Endothelial cell of umbilical vein (primary cell): ENCODE measurements around the gene KLHL25. TPM values are rescaled to one million over a fixed set of nuclear protein-coding genes. Genes with fewer than 3 reads are reported as not detected.

ENCODE experiments used
- BruUV-seq: library from RNA; stranded (reverse); fragments of 400-500 nt; replicated peaks from 2 replicates; lab custom pipeline; 2021; lab: Mats Ljungman, UMichigan
- CTCF ChIA-PET: fragments of 300-600, 350-600 bp; sonication (Branson Sonifier 250); formaldehyde crosslinking; loops from one replicate; lab custom pipeline; 2021; ENCODE audit warnings: antibody characterized with exemption, inconsistent platforms; lab: Charles Lee
- POLR2A ChIA-PET: fragments of 300-600, 350-600 bp; sonication (Branson Sonifier 250); formaldehyde crosslinking; loops from one replicate; lab custom pipeline; 2021; ENCODE audit warnings: antibody characterized with exemption, inconsistent platforms; lab: Charles Lee
- DNase-seq: peaks from one replicate; pipeline ENCODE4 v3.0.0-alpha.2; 2011; ENCODE audit warnings: low read depth, low spot score
- FAIRE-seq: peaks from 2 replicates; lab custom pipeline; 2011; peaks lifted over from hg19 to GRCh38; lab: Jason Lieb, UNC
- H2AFZ ChIP-seq: 2 replicates; pipeline ENCODE4 v1.6.0; 2012; ENCODE audit warnings: low read depth, low read length, control low read depth, inconsistent platforms
- H3K27ac ChIP-seq: 2 replicates; pipeline ENCODE4 v1.5.1; 2011; ENCODE audit warnings: low read depth, mild to moderate bottlenecking, control low read depth, low read length, moderate library complexity; ENCODE audit not compliant: insufficient read depth
- H3K27me3 ChIP-seq, 2 experiments: 2 replicates each; pipeline versions ENCODE4 v1.6.0 to v1.6.1; 2011; ENCODE audit warnings: low read length in 2 of 2, mixed read lengths in 1 of 2; ENCODE audit not compliant: control insufficient read depth in 2 of 2, insufficient read depth in 2 of 2
- H3K36me3 ChIP-seq, 2 experiments: 2 replicates in 1 of 2; 3 replicates in 1 of 2; pipeline ENCODE4 v1.5.1; 2011; ENCODE audit warnings: low read length in 2 of 2, mild to moderate bottlenecking in 1 of 2, moderate library complexity in 1 of 2; ENCODE audit not compliant: control insufficient read depth in 2 of 2, insufficient read depth in 2 of 2; ENCODE audit errors: extremely low read depth in 1 of 2
- H3K4me1 ChIP-seq: 3 replicates; pipeline ENCODE4 v1.5.1; 2011; ENCODE audit warnings: mild to moderate bottlenecking, low read length; ENCODE audit not compliant: control insufficient read depth, insufficient read depth; ENCODE audit errors: extremely low read depth
- H3K4me2 ChIP-seq: 2 replicates; pipeline ENCODE4 v1.6.1; 2011; ENCODE audit warnings: low read length, control low read depth, mixed read lengths; ENCODE audit not compliant: insufficient read depth
- H3K4me3 ChIP-seq, 3 experiments: fragments of 200-600 bp in 1 of 3; sonication (generic), shearing (Covaris generic) in 1 of 3; replicated peaks in 1 of 3; 2 replicates each; pipeline ENCODE4 v1.5.1; 2011 to 2016; ENCODE audit warnings: control low read depth in 3 of 3, low read length in 3 of 3, mild to moderate bottlenecking in 2 of 3, inconsistent platforms in 1 of 3, low read depth in 1 of 3, moderate library complexity in 1 of 3; ENCODE audit not compliant: insufficient read depth in 1 of 3
- H3K79me2 ChIP-seq: 2 replicates; pipeline ENCODE4 v1.6.0; 2012; ENCODE audit warnings: low read length, inconsistent platforms; ENCODE audit not compliant: control insufficient read depth, insufficient read depth
- H3K9ac ChIP-seq: replicated peaks from 2 replicates; pipeline ENCODE3; 2011; ENCODE audit warnings: low read length, control low read depth; ENCODE audit not compliant: insufficient read depth; ENCODE audit errors: extremely low read depth
- H3K9me1 ChIP-seq: replicated peaks from 3 replicates; pipeline ENCODE4 v1.6.0; 2011; ENCODE audit warnings: mild to moderate bottlenecking, low read length; ENCODE audit not compliant: control insufficient read depth, insufficient read depth; ENCODE audit errors: extremely low read depth
- H3K9me3 ChIP-seq: replicated peaks from 2 replicates; pipeline ENCODE4 v1.5.1; 2012; ENCODE audit warnings: low read length, inconsistent platforms; ENCODE audit not compliant: control insufficient read depth, insufficient read depth
- H4K20me1 ChIP-seq: replicated peaks from 2 replicates; pipeline ENCODE3; 2011; ENCODE audit warnings: mild to moderate bottlenecking, low read length; ENCODE audit not compliant: control insufficient read depth, insufficient read depth; ENCODE audit errors: extremely low read depth
- CTCF ChIP-seq, 2 donors: IDR thresholded peaks; 1 replicate in 1 of 2; 2 replicates in 1 of 2; pipeline ENCODE4 v1.5.1; 2011; ENCODE audit warnings: low read length in 2 of 2, mild to moderate bottlenecking in 2 of 2, moderate library complexity in 2 of 2, control low read depth in 1 of 2, inconsistent platforms in 1 of 2, low read depth in 1 of 2; ENCODE audit not compliant: insufficient read depth in 1 of 2; ENCODE audit errors: extremely low read depth in 1 of 2
- EZH2 ChIP-seq: IDR thresholded peaks from 2 replicates; pipeline ENCODE4 v1.6.1; 2012; ENCODE audit warnings: borderline replicate concordance, low read depth, mild to moderate bottlenecking, moderate library complexity, low read length, inconsistent platforms; ENCODE audit not compliant: severe bottlenecking
- FOS ChIP-seq: IDR thresholded peaks from 2 replicates; pipeline ENCODE4 v1.6.1; 2011; ENCODE audit warnings: mild to moderate bottlenecking, low read length, moderate library complexity, borderline replicate concordance; ENCODE audit not compliant: insufficient read depth
- GATA2 ChIP-seq: IDR thresholded peaks from 2 replicates; pipeline ENCODE4 v1.7.0; 2011; ENCODE audit warnings: low read depth, mild to moderate bottlenecking, moderate library complexity, mixed read lengths, low read length; ENCODE audit not compliant: insufficient read length, insufficient read depth
- JUN ChIP-seq: IDR thresholded peaks from 2 replicates; pipeline ENCODE4 v1.6.1; 2011; ENCODE audit warnings: borderline replicate concordance, low read depth; ENCODE audit not compliant: insufficient read length, insufficient read depth
- MAX ChIP-seq: IDR thresholded peaks from 2 replicates; pipeline ENCODE4 v1.6.1; 2011; ENCODE audit not compliant: insufficient read depth, insufficient read length
- MYC ChIP-seq: IDR thresholded peaks from one replicate; pipeline ENCODE4 v1.6.1; 2011; ENCODE audit warnings: mild to moderate bottlenecking, low read depth, low read length
- POLR2A ChIP-seq: IDR thresholded peaks from 2 replicates; pipeline ENCODE4 v1.6.1; 2012; ENCODE audit warnings: low read depth, mild to moderate bottlenecking, control low read depth, low read length
- POLR2AphosphoS5 ChIP-seq: IDR thresholded peaks from 2 replicates; pipeline ENCODE4 v1.6.1; 2012; ENCODE audit warnings: low read depth, mild to moderate bottlenecking, control low read depth, low read length, moderate library complexity; ENCODE audit not compliant: insufficient read depth
- dilution Hi-C: fragments of 300-500 bp; cut with MboI; formaldehyde crosslinking; loops from one replicate; pipeline ENCODE4 v1.15.0; 2019; ENCODE audit warnings: low sequenced_read_pairs; ENCODE audit not compliant: extremely low pct_ligation_motif_present
- intact Hi-C: fragments of 100-400 bp; cut with micrococcal nuclease; formaldehyde crosslinking; loops from one replicate; pipeline ENCODE4 v1.10.0; 2022
- polyA plus RNA-seq, 4 experiments: library from polyadenylated mRNA; depleted of rRNA in 3 of 4; stranded (reverse) in 3 of 4; unstranded in 1 of 4; fragments of >200 nt; gene quantifications; 2 replicates each; pipeline versions ENCODE4 v1.2.1 to v1.2.3, GENCODE V29; 2011 to 2012; ENCODE audit warnings: missing spikeins in 1 of 4
- total RNA-seq: library from RNA; stranded (reverse); gene quantifications from 2 replicates; pipeline ENCODE4 v1.2.3, GENCODE V29; 2021

KLHL25 gene
- total and polyA plus RNA-seq, 2 donors (not counting 3 experiments of a cell fraction or from before 2014, with no cell fraction given) = 5.4 to 6.4 TPM

GRCh38 chr15:85792102-85792731, 2.5 kb downstream of the KLHL25 start:
- Histone ChIP-seq H3K27ac (no peak overlapping the region), H3K9ac (no peak overlapping the region), H3K9me3 (no peaks in the 10 kb centered on the region), H2AFZ (no peak overlapping the region), H4K20me1 (no peaks in the 10 kb centered on the region), H3K27me3 (no peaks in the 10 kb centered on the region), H3K79me2 (peaks cover 2% of the 10 kb centered on the region), H3K4me2 (no peak overlapping the region), H3K4me3 (no peak overlapping the region), H3K9me1 (no peaks in the 10 kb centered on the region), H3K4me1 (peaks cover 16% of the 10 kb centered on the region), H3K36me3 (no peaks in the 10 kb centered on the region)
- intact Hi-C loops (loop anchor here (5.0 kb wide), 1 partner anchor 60 kb away; no protein-coding TSS in a partner anchor), dilution Hi-C loops (no loop called here)
- no TSS peak for BruUV-seq
- no peak for DNase-seq
- no peak for FAIRE-seq
- POLR2A ChIA-PET = no interaction called here
- TF ChIP-seq POLR2A = no peak
- TF ChIP-seq MYC = no peak
- no peak for TF ChIP-seq FOS
- TF ChIP-seq EZH2 = no peak
- TF ChIP-seq GATA2 = no peak
- TF ChIP-seq JUN = no peak
- TF ChIP-seq MAX = no peak
- TF ChIP-seq POLR2AphosphoS5 = no peak
- TF ChIP-seq CTCF (IDR thresholded peaks at IDR 0.05; ENCODE audit: extremely low read depth in 1 of 2, insufficient read depth in 1 of 2, low read depth in 1 of 2, low read length in 2 of 2) = no peak
- CTCF ChIA-PET = no interaction called here
